AG04449 (cell line): ENCODE measurements around the gene GLT1D1.

Experiments used
- CTCF ChIA-PET: fragments of 350-600 bp; formaldehyde crosslinking; extraction: SDS; loops from one replicate; lab custom pipeline; 2021; ENCODE audit warnings: antibody characterized with exemption; lab: Yijun Ruan, JAX
- POLR2A ChIA-PET: fragments of 400-600, 350-600 bp; formaldehyde crosslinking; extraction: SDS; loops from one replicate; lab custom pipeline; 2020; ENCODE audit warnings: antibody characterized with exemption, inconsistent platforms; lab: Yijun Ruan, JAX
- DNase-seq: peaks from one replicate; pipeline ENCODE4 v3.0.0-alpha.2; 2010; ENCODE audit warnings: low read depth, low spot score
- H3K4me3 ChIP-seq: 2 replicates; pipeline ENCODE4 v1.5.1; 2011; ENCODE audit warnings: low read depth, mild to moderate bottlenecking, control low read depth, low read length
- TF ChIP-seq, protein P1 (sequence below): IDR thresholded peaks from one replicate; pipeline ENCODE4 v1.5.1; 2011; ENCODE audit warnings: mild to moderate bottlenecking, moderate library complexity, low read length, control low read depth, inconsistent platforms; ENCODE audit not compliant: insufficient read depth; ENCODE audit errors: missing control alignments

The GLT1D1 gene

DNA sequence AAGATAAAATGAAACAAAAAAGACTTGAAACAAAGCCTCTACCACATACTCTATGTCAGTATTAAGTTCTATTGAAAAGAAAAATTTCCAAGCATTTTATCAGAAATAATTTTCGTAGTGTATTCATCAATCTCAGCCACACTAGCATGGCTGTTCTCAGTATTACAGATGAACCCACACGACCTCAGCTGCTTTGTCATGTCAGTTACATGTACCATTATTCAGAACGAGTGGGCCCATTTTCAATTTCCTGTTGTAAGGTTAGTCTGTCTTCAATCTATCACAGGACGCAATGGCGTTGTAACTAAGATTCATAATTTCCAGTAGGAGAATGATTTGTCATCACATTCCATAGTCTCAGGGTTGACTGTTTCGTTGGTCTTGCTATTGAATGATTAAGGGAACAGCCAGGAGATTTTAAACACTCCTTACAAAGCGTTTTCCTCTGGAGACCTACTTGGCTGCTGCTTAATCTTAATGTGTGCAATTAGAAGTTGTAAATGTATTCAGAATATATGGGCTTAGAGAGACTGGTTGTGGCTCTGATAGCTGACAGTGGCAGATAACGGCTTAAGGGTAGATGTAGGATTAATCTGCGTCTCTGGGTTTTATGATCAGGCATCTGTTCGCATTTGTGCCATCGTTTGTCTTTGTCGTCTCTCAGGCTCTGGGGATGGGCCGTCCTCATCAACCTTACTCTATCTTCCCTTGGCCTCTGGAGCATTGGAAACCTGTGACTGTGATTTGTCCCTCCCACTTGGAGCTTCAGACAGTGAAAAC lies 65.4 kb downstream of the GLT1D1 start:
- CTCF ChIA-PET = no interaction called here
- TF ChIP-seq, protein P1, sequence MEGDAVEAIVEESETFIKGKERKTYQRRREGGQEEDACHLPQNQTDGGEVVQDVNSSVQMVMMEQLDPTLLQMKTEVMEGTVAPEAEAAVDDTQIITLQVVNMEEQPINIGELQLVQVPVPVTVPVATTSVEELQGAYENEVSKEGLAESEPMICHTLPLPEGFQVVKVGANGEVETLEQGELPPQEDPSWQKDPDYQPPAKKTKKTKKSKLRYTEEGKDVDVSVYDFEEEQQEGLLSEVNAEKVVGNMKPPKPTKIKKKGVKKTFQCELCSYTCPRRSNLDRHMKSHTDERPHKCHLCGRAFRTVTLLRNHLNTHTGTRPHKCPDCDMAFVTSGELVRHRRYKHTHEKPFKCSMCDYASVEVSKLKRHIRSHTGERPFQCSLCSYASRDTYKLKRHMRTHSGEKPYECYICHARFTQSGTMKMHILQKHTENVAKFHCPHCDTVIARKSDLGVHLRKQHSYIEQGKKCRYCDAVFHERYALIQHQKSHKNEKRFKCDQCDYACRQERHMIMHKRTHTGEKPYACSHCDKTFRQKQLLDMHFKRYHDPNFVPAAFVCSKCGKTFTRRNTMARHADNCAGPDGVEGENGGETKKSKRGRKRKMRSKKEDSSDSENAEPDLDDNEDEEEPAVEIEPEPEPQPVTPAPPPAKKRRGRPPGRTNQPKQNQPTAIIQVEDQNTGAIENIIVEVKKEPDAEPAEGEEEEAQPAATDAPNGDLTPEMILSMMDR = no peak
- POLR2A ChIA-PET = no interaction called here
- no peak overlapping the region for H3K4me3 ChIP-seq
- DNase-seq = no peak

- H3K4me3 ChIP-seq = no peak overlapping the region
- no peak for DNase-seq
- ChIA-PET POLR2A (no interaction called here), CTCF (no interaction called here)
- TF ChIP-seq, protein P1 = no peak
Measured at GRCh38 chr12:128920468-128920867, 67.2 kb downstream of the GLT1D1 start.

DNA sequence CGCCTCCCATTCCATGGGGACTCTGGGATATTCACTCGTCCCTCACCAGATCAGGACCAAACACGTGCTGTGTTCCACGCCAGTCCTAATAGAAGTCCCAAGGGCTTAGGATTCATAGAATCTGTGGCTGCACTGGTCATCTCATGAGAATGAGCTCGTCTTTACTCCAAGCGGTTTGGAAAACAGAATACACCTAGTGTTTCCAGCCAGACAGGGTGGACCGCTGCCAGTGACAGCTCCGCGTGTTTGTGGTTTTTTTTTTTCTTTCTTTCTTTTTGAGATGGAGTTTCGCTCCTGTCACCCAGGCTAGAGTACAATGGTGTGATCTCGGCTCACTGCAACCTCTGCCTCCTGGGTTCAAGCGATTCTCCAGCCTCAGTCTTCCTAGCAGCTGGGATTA lies 75.1 kb downstream of the GLT1D1 start:
- TF ChIP-seq, protein P1 = no peak
- POLR2A ChIA-PET = no interaction called here
- CTCF ChIA-PET = no interaction called here
- DNase-seq = no peak
- H3K4me3 ChIP-seq = no peak overlapping the region

DNA sequence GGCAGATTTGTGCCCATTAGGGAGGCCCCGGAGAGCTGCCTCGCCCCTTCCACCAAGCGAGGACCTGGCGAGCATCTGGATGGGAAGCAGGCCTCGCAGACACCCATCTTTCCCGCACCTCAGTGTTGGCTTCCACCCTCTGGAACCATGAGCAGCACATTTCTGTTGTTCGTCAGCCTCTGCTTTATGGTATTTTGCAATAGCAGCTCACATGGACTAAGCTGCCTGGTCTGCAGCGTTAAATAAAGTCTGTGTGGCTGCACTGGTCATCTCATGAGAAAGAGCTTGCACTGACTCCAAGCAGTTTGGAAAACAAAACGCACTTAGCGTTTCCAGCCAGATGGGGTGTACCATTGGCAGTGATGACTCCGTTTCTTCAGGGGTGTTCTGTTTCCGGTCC lies 75.8 kb downstream of the GLT1D1 start:
- H3K4me3 ChIP-seq = no peak overlapping the region
- no peak for DNase-seq
- CTCF ChIA-PET = no interaction called here
- POLR2A ChIA-PET = no interaction called here
- TF ChIP-seq, protein P1 = no peak

DNA sequence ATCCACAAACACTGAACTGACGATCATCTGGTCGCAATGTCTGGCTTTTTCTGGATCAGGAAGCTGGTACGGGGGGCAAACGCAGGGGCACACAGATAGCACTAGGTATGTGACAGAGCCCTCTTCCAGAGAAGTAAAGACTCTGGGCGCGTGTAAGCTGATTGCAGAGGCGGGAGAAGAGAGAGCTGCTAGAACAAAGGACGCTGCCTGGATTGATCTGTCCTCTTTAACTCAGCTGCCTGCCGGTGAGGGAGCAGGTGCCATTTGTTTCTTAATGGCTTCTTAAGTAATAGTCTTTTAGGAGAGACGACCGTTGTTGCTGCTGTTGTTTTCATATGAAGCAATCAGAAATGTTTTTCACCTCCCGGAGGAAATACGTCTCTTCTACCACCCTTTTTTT lies 77.3 kb downstream of the GLT1D1 start:
- no peak for DNase-seq
- TF ChIP-seq, protein P1 = no peak
- ChIA-PET CTCF (no interaction called here), POLR2A (no interaction called here)
- H3K4me3 ChIP-seq = no peak overlapping the region

DNA sequence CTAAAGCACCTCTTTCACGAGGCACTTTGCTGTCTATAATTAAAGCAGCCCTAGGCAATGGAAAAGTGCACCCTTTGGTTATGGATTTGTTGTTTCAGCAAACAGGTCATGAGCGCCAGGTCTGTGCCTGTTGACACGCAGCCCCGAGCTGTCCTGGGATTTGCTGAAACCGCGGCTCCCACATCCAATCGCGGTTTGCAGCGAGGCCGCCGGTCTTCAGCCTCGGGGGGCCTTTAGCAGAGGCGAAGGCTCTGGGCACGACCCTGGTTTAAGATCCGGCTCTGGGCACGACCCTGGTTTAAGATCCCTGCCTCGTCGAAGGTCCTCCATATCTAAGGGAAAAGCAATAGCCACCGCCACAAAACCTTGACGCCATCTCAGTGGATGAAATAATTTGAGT lies 79.2 kb downstream of the GLT1D1 start:
- ChIA-PET CTCF (no interaction called here), POLR2A (no interaction called here)
- DNase-seq = no peak
- no peak overlapping the region for H3K4me3 ChIP-seq
- TF ChIP-seq, protein P1 = no peak
